DOHH2 (cell line): ENCODE measurements around the gene TDP1.

Experiments
- CTCF ChIP-seq: fragments of 200-600 bp; sonication (generic); IDR thresholded peaks from one replicate; pipeline ENCODE4 v1.5.1; 2014; ENCODE audit warnings: antibody characterized with exemption, mild to moderate bottlenecking, low read depth, low read length; ENCODE audit not compliant: poor library complexity, severe bottlenecking
- EZH2phosphoT487 ChIP-seq: fragments of 200-600 bp; sonication (generic); IDR thresholded peaks from 2 replicates; pipeline ENCODE4 v1.6.1; 2017; ENCODE audit warnings: borderline replicate concordance, mild to moderate bottlenecking, antibody characterized with exemption, low read length, moderate library complexity, mixed read lengths

- TF ChIP-seq CTCF (no peak), EZH2phosphoT487 (no peak)
Measured at GRCh38 chr14:90091393-90091792, 135.7 kb downstream of the TDP1 start.
